Activated CD4-positive, alpha-beta T cell treated with anti-CD3 and anti-CD28 coated beads for 36 hours (primary cell): ENCODE data around the gene IFNLR1. TPM values are rescaled to one million over a fixed set of nuclear protein-coding genes. Genes with fewer than 3 reads are reported as not detected.

ENCODE experiments used
- ATAC-seq: fragments of 200-7000 bp; cut with Tn5 transposase; one replicate; pipeline ENCODE4 v1.10.0; 2021; ENCODE audit warnings: mild to moderate bottlenecking, moderate library complexity
- CTCF ChIA-PET: fragments of 350-600 bp; sonication (Branson Sonifier 250); formaldehyde crosslinking; loops from one replicate; lab custom pipeline; 2021; ENCODE audit warnings: antibody characterized with exemption; lab: Charles Lee
- POLR2A ChIA-PET: fragments of 350-600 bp; sonication (Branson Sonifier 250); formaldehyde crosslinking; loops from one replicate; lab custom pipeline; 2021; ENCODE audit warnings: antibody characterized with exemption, inconsistent platforms; lab: Charles Lee
- DNase-seq: peaks from one replicate; pipeline ENCODE4 v3.0.0-alpha.2; 2020
- H3K27ac Mint-ChIP-seq: one replicate; pipeline ENCODE4 v1.8.0; 2021; ENCODE audit warnings: mixed read lengths
- H3K27me3 Mint-ChIP-seq: one replicate; pipeline ENCODE4 v1.8.0; 2021; ENCODE audit warnings: mixed read lengths
- H3K36me3 Mint-ChIP-seq: one replicate; pipeline ENCODE4 v1.8.0; 2021; ENCODE audit warnings: low read depth, mixed read lengths
- H3K4me1 Mint-ChIP-seq: one replicate; pipeline ENCODE4 v1.8.0; 2021; ENCODE audit warnings: mixed read lengths
- H3K4me3 Mint-ChIP-seq: one replicate; pipeline ENCODE4 v1.8.0; 2021; ENCODE audit warnings: mild to moderate bottlenecking, moderate library complexity, mixed read lengths
- H3K9me3 Mint-ChIP-seq: one replicate; pipeline ENCODE4 v1.8.0; 2021; ENCODE audit warnings: low read depth, mixed read lengths
- intact Hi-C, 2 experiments: fragments of 100-400 bp; cut with DNase I in 1 of 2; cut with micrococcal nuclease in 1 of 2; formaldehyde crosslinking; loops; one replicate each; pipeline versions ENCODE4 v1.14.2 to v1.15.1; 2022 to 2024; cut with DNase I, micrococcal nuclease
- total RNA-seq, 2 experiments: library from RNA; stranded (reverse); gene quantifications; one replicate each; pipeline ENCODE4 v1.2.3, GENCODE V29; 2021

IFNLR1 gene
- total RNA-seq, 2 experiments from 2014 or later = 6.6 to 7.4 TPM

- ChIA-PET POLR2A (interaction anchor here (0.7 kb wide), 1 partner anchor 10 kb away, joined by 5 read pairs; no protein-coding TSS in a partner anchor), CTCF (interaction anchor here (1.2 to 3.0 kb wide), 2 partner anchors 55 to 186 kb away, joined by 7 to 42 read pairs; no protein-coding TSS in a partner anchor)
- Mint-ChIP-seq H3K4me3 (no peak overlapping the region), H3K9me3 (no peaks in the 10 kb centered on the region), H3K36me3 (no peaks in the 10 kb centered on the region), H3K27me3 (no peaks in the 10 kb centered on the region), H3K27ac (no peak overlapping the region), H3K4me1 (peaks cover 16% of the 10 kb centered on the region)
- intact Hi-C loops = no loop called here
- DNase-seq = no peak
- ATAC-seq = no peak
Measured at GRCh38 chr1:24205345-24206082, 18.4 kb upstream of the IFNLR1 start.

- CTCF ChIA-PET = interaction anchor here (1.1 to 3.0 kb wide), 6 partner anchors 14 to 189 kb away, joined by 3 to 42 read pairs (median 5); no protein-coding TSS in a partner anchor
- H3K36me3 Mint-ChIP-seq = no peaks in the 10 kb centered on the region
- no peak overlapping the region for H3K4me3 Mint-ChIP-seq
- H3K4me1 Mint-ChIP-seq = peaks cover 27% of the 10 kb centered on the region
- intact Hi-C loops = loop anchor here (5.0 kb wide), 2 partner anchors 73 to 118 kb away; no protein-coding TSS in a partner anchor
- no peak for ATAC-seq
- no peak overlapping the region for H3K27ac Mint-ChIP-seq
- H3K9me3 Mint-ChIP-seq = no peaks in the 10 kb centered on the region
- DNase-seq = no peak
- POLR2A ChIA-PET = interaction anchor here (0.6 kb wide), 1 partner anchor 334 kb away, joined by 3 read pairs; no protein-coding TSS in a partner anchor
- no peaks in the 10 kb centered on the region for H3K27me3 Mint-ChIP-seq
Measured at GRCh38 chr1:24204116-24204515, 17.0 kb upstream of the IFNLR1 start.

- ChIA-PET CTCF (interaction anchor here (1.1 to 3.0 kb wide), 5 partner anchors 15 to 190 kb away, joined by 3 to 42 read pairs (median 5); no protein-coding TSS in a partner anchor), POLR2A (no interaction called here)
- Mint-ChIP-seq H3K27ac (no peak overlapping the region), H3K9me3 (no peaks in the 10 kb centered on the region), H3K4me3 (no peak overlapping the region), H3K27me3 (no peaks in the 10 kb centered on the region), H3K4me1 (peaks cover 27% of the 10 kb centered on the region), H3K36me3 (no peaks in the 10 kb centered on the region)
- ATAC-seq = no peak
- DNase-seq = peak; percentile 50
- intact Hi-C loops = loop anchor here (5.0 kb wide), 2 partner anchors 74 to 119 kb away; no protein-coding TSS in a partner anchor
Measured at GRCh38 chr1:24203404-24203803, 16.3 kb upstream of the IFNLR1 start.

- Mint-ChIP-seq H3K27me3 (no peaks in the 10 kb centered on the region), H3K36me3 (no peaks in the 10 kb centered on the region), H3K4me3 (no peak overlapping the region), H3K9me3 (no peaks in the 10 kb centered on the region), H3K27ac (no peak overlapping the region), H3K4me1 (peaks cover 27% of the 10 kb centered on the region)
- POLR2A ChIA-PET = no interaction called here
- DNase-seq (no peak), ATAC-seq (no peak)
- CTCF ChIA-PET = interaction anchor here (0.6 to 7.2 kb wide), 7 partner anchors 50 to 520 kb away, joined by 3 to 335 read pairs (median 5); no protein-coding TSS in a partner anchor
- intact Hi-C loops = loop anchor here (5.0 kb wide), 2 partner anchors 74 to 119 kb away; no protein-coding TSS in a partner anchor
Measured at GRCh38 chr1:24202987-24203386, 15.9 kb upstream of the IFNLR1 start.

- intact Hi-C loops = loop anchor here (5.0 kb wide), 2 partner anchors 75 to 120 kb away; no protein-coding TSS in a partner anchor
- Mint-ChIP-seq H3K27me3 (no peaks in the 10 kb centered on the region), H3K27ac (no peak overlapping the region), H3K4me3 (no peak overlapping the region), H3K36me3 (no peaks in the 10 kb centered on the region), H3K4me1 (peaks cover 27% of the 10 kb centered on the region), H3K9me3 (no peaks in the 10 kb centered on the region)
- no peak for DNase-seq
- ChIA-PET POLR2A (no interaction called here), CTCF (interaction anchor here (0.5 to 7.2 kb wide), 19 partner anchors 10 to 520 kb away, joined by 3 to 335 read pairs (median 5); partner anchors contain the start of genes GRHL3 and IFNLR1)
- no peak for ATAC-seq
Measured at GRCh38 chr1:24202556-24202955, 15.5 kb upstream of the IFNLR1 start.

- no peak overlapping the region for H3K4me3 Mint-ChIP-seq
- H3K27me3 Mint-ChIP-seq = peaks cover 2% of the 10 kb centered on the region
- ATAC-seq = no peak
- DNase-seq = peak; percentile 78
- intact Hi-C loops = loop anchor here (1.0 to 5.0 kb wide), 3 partner anchors 75 to 385 kb away; no protein-coding TSS in a partner anchor
- ChIA-PET CTCF (interaction anchor here (0.5 to 7.2 kb wide), 34 partner anchors 8 to 537 kb away, joined by 3 to 335 read pairs (median 4); partner anchors contain the start of genes GRHL3 and IFNLR1), POLR2A (interaction anchor here (0.7 kb wide), 1 partner anchor 189 kb away, joined by 3 read pairs; no protein-coding TSS in a partner anchor)
- H3K4me1 Mint-ChIP-seq = peaks cover 27% of the 10 kb centered on the region
- H3K27ac Mint-ChIP-seq = no peak overlapping the region
- H3K9me3 Mint-ChIP-seq = no peaks in the 10 kb centered on the region
- H3K36me3 Mint-ChIP-seq = no peaks in the 10 kb centered on the region
Measured at GRCh38 chr1:24201941-24202440, 14.9 kb upstream of the IFNLR1 start.

- CTCF ChIA-PET = interaction anchor here (0.6 to 7.2 kb wide), 48 partner anchors 9 to 636 kb away, joined by 3 to 335 read pairs (median 4); partner anchors contain the start of genes GRHL3, IFNLR1, NIPAL3 and STPG1
- peak; percentile 74 for ATAC-seq
- peak overlapping the region; percentile 53 for H3K4me3 Mint-ChIP-seq
- peaks cover 2% of the 10 kb centered on the region for H3K27me3 Mint-ChIP-seq
- peaks cover 42% of the 10 kb centered on the region for H3K4me1 Mint-ChIP-seq
- peak; percentile 87 for DNase-seq
- H3K9me3 Mint-ChIP-seq = no peaks in the 10 kb centered on the region
- H3K36me3 Mint-ChIP-seq = no peaks in the 10 kb centered on the region
- POLR2A ChIA-PET = interaction anchor here (0.6 to 1.4 kb wide), 4 partner anchors 49 to 192 kb away, joined by 4 to 11 read pairs (median 5); no protein-coding TSS in a partner anchor
- H3K27ac Mint-ChIP-seq = peak overlapping the region; percentile 61
- intact Hi-C loops = loop anchor here (1.0 to 2.0 kb wide), 9 partner anchors 49 to 631 kb away; partner anchors contain the start of gene SRRM1 (in 1 of the 2)
Measured at GRCh38 chr1:24199291-24199900, 12.3 kb upstream of the IFNLR1 start.

- intact Hi-C loops = loop anchor here (1.0 to 2.0 kb wide), 9 partner anchors 48 to 632 kb away; partner anchors contain the start of gene SRRM1 (in 1 of the 2)
- ChIA-PET POLR2A (interaction anchor here (0.6 to 1.4 kb wide), 3 partner anchors 48 to 193 kb away, joined by 4 to 11 read pairs (median 6); no protein-coding TSS in a partner anchor), CTCF (interaction anchor here (0.5 to 7.2 kb wide), 43 partner anchors 9 to 636 kb away, joined by 3 to 335 read pairs (median 4); partner anchors contain the start of genes GRHL3, IFNLR1, NIPAL3 and STPG1)
- Mint-ChIP-seq H3K4me1 (peaks cover 42% of the 10 kb centered on the region), H3K36me3 (no peaks in the 10 kb centered on the region), H3K27ac (no peak overlapping the region), H3K9me3 (no peaks in the 10 kb centered on the region), H3K4me3 (no peak overlapping the region), H3K27me3 (peaks cover 2% of the 10 kb centered on the region)
- DNase-seq = no peak
- ATAC-seq = no peak
Measured at GRCh38 chr1:24198766-24199165, 11.7 kb upstream of the IFNLR1 start.

GRCh38 chr1:24195874-24196273 is 8.8 kb upstream of the IFNLR1 start:
- ATAC-seq (no peak), DNase-seq (no peak)
- Mint-ChIP-seq H3K4me3 (no peak overlapping the region), H3K9me3 (peaks cover 3% of the 10 kb centered on the region), H3K36me3 (no peaks in the 10 kb centered on the region), H3K4me1 (peaks cover 55% of the 10 kb centered on the region), H3K27me3 (peaks cover 2% of the 10 kb centered on the region), H3K27ac (no peak overlapping the region)
- ChIA-PET POLR2A (interaction anchor here (0.6 kb wide), 1 partner anchor 196 kb away, joined by 3 read pairs; no protein-coding TSS in a partner anchor), CTCF (interaction anchor here (7.2 kb wide), 1 partner anchor 198 kb away, joined by 335 read pairs; no protein-coding TSS in a partner anchor)
- intact Hi-C loops = no loop called here

GRCh38 chr1:24195136-24195535 is 8.0 kb upstream of the IFNLR1 start:
- Mint-ChIP-seq H3K4me1 (peaks cover 55% of the 10 kb centered on the region), H3K4me3 (no peak overlapping the region), H3K27ac (peak overlapping the region; percentile 29), H3K27me3 (peaks cover 2% of the 10 kb centered on the region), H3K9me3 (peaks cover 3% of the 10 kb centered on the region), H3K36me3 (no peaks in the 10 kb centered on the region)
- no peak for DNase-seq
- ChIA-PET CTCF (interaction anchor here (1.3 to 3.9 kb wide), 2 partner anchors 190 to 197 kb away, joined by 3 to 40 read pairs; no protein-coding TSS in a partner anchor), POLR2A (interaction anchor here (0.6 kb wide), 1 partner anchor 197 kb away, joined by 3 read pairs; no protein-coding TSS in a partner anchor)
- ATAC-seq = peak; percentile 14
- intact Hi-C loops = no loop called here
